Subcutaneous abdominal adipose tissue (tissue), 5 donors: ENCODE measurements around the gene INPP5K.
A peak's percentile ranks its signal among the peaks of the same experiment; 100 is the strongest.

Experiments
- H3K27ac ChIP-seq: one replicate; pipeline ENCODE4 v1.7.0; 2013; ENCODE audit warnings: low read depth, mild to moderate bottlenecking, inconsistent platforms, low read length, moderate library complexity
- H3K27me3 ChIP-seq, 5 donors: one replicate each; pipeline ENCODE4 v1.7.0; 2013; ENCODE audit warnings: low read length in 5 of 5, inconsistent platforms in 1 of 5; ENCODE audit not compliant: control insufficient read depth in 5 of 5, insufficient read depth in 4 of 5
- H3K36me3 ChIP-seq, 5 donors: one replicate each; pipeline ENCODE4 v1.7.0; 2013; ENCODE audit warnings: low read length in 5 of 5; ENCODE audit not compliant: control insufficient read depth in 5 of 5, insufficient read depth in 5 of 5
- H3K4me1 ChIP-seq, 5 donors: one replicate each; pipeline ENCODE4 v1.7.0; 2013; ENCODE audit warnings: low read length in 5 of 5, mild to moderate bottlenecking in 3 of 5, moderate library complexity in 1 of 5; ENCODE audit not compliant: control insufficient read depth in 5 of 5, insufficient read depth in 5 of 5
- H3K4me3 ChIP-seq, 5 donors: one replicate each; pipeline ENCODE4 v1.7.0; 2013; ENCODE audit warnings: low read length in 5 of 5, low read depth in 1 of 5
- H3K9ac ChIP-seq, 5 donors: one replicate each; pipeline ENCODE4 v1.7.0; 2013; ENCODE audit warnings: low read length in 5 of 5, mild to moderate bottlenecking in 4 of 5, moderate library complexity in 3 of 5
- H3K9me3 ChIP-seq, 5 donors: one replicate each; pipeline ENCODE4 v1.7.0; 2013; ENCODE audit warnings: low read length in 5 of 5; ENCODE audit not compliant: control insufficient read depth in 5 of 5
- donor health status: healthy.
- donor health status: healthy.
- donor health status: healthy.
- donor health status: healthy.
- donor health status: healthy.

Gene INPP5K

DNA sequence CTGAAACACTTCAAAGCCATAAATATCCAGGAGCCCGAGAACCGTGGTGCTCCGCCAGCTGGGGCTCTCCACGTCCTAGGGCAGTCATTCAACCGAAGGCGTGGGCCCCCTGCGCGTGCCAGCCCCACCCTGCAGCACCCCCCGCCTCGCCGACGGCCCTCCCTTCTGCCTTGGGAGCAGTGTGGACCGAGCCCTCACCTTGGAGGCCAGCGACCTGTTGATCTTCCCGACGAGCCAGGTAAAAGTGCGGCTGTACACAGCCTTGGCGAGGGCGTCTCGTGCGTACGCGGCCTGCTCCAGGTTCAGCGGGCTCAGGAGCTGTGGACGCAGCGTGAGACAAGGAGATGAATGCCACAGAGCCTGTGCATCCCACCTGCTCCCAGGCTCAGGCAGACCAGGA is 38.0 kb downstream of the INPP5K start:
- Histone ChIP-seq H3K27me3 (no peaks in the 10 kb centered on the region), H3K9ac (peak overlapping the region in 2 of 5 donors; percentile 2 to 5), H3K4me1 (peaks cover 4 to 83% (median 47%) of the 10 kb centered on the region in 5 donors), H3K36me3 (peaks cover 0 to 82% (median 73%) of the 10 kb centered on the region in 5 donors), H3K4me3 (no peak overlapping the region), H3K27ac (peak overlapping the region; percentile 86), H3K9me3 (no peaks in the 10 kb centered on the region)

DNA sequence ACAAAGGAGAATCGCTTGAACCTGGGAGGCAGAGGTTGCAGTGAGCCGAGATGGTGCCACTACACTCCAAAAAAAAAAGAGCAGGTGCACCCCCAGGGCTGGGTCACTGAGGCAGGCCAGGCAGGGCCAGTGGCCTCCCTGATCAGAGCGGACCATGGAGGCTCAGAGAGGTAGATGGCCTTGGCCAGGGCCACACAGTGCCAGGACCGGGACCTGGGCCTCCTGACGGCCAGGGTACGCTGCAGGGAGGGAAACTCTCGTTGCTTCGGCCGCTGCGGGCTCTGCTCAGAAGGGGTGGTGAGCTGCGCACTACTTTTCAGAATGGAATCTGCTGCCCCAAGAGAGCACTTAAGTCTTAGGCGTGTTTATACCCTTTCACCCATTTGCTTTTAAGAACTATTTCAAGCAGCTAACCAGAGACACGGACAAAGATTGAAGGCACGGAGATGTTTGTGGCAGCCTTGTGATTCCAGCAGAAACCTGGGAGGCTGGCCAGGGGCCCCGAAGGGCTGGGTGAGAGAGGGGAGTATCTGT is 41.0 kb downstream of the INPP5K start:
- no peaks in the 10 kb centered on the region for H3K9me3 ChIP-seq
- peak overlapping the region in 1 of 5 donors; percentile 64 for H3K9ac ChIP-seq
- peak overlapping the region in 1 of 5 donors; percentile 26 for H3K4me3 ChIP-seq
- no peaks in the 10 kb centered on the region for H3K27me3 ChIP-seq
- peaks cover 4 to 82% (median 40%) of the 10 kb centered on the region in 5 donors for H3K4me1 ChIP-seq
- H3K27ac ChIP-seq: peak overlapping the region; percentile 86
- peaks cover 0 to 82% (median 73%) of the 10 kb centered on the region in 5 donors for H3K36me3 ChIP-seq

DNA sequence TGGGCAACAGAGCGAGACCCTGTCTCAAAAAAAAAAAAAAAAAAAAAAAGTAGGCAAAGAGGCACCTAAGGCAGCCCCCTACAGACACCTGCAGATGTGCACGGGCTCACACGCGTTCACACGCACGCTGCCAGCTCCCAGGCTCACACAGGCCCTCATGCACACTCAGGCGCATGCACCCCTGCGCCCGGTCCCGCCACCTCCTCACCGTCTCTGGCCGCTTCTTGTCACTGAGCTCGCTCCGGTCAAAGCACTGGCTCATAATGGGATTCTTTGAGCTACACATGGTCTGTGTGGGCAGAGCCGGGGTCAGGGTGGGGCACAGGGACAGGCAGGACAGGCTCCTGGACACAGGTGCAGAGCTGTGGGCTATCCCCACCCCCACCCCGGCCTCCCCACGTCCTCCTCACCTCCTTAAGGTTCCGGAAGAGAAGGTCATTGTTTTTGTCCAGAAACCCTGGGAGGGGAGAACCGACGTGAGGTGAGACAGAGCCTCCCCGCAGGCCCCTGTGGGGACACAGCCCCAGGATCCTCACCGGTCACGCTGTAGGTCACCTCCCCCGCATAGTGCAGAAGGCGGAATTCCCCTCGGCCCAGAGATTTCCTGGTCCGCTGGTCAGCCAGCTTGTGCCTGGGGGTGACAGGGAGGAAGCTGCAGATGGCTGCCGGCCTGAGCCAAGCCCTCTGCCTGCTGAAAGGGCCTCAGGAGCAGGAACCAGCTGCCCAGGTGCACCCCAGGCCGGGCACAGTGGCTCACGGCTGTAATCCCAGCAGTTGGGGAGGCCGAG is 41.8 kb downstream of the INPP5K start:
- peaks cover 0 to 86% (median 76%) of the 10 kb centered on the region in 5 donors for H3K36me3 ChIP-seq
- peak overlapping the region in 1 of 5 donors; percentile 33 for H3K4me3 ChIP-seq
- H3K27me3 ChIP-seq: no peaks in the 10 kb centered on the region
- peak overlapping the region; percentile 86 for H3K27ac ChIP-seq
- no peaks in the 10 kb centered on the region for H3K9me3 ChIP-seq
- no peak overlapping the region for H3K9ac ChIP-seq
- H3K4me1 ChIP-seq: peaks cover 4 to 81% (median 40%) of the 10 kb centered on the region in 5 donors

DNA sequence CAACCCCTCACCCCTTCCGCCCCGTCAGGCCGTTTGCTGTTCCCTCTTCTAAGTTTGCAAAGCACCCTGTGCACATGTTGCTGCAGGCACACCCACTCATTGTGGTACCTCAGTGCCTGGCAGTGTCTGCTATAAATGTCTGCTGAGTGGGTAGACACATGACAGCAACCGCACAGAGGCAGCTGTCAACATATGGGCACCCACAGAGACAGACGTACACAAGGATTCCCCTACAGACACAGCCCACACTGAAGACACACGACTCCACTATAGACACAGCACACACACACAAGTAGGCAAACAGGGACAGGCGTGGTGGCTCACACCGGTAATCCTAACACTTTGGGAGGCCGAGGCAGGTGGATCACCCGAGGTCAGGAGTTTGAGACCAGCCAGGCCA is 42.6 kb downstream of the INPP5K start:
- no peak overlapping the region for H3K27ac ChIP-seq
- peaks cover 0 to 87% (median 79%) of the 10 kb centered on the region in 5 donors for H3K36me3 ChIP-seq

DNA sequence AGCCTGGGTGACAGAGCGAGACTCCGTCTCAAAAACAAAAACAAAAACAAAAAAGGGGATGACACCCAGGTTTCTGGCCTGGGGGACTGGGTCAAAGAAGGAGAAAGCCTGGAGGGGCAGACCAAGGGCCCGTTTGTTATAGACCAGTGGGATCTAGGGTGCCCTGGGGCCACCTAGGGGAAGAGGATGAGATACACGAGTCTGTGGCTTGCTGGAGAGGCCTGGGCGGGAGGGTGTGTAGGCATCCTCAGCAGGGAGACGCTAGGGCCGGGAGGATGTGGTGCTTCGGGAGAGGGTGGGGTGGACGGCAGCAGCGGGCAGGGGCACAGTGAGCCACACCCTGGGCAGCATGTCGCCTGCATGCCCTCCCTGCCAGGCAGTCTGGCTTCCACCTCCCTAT is 43.2 kb downstream of the INPP5K start:
- H3K4me1 ChIP-seq: peaks cover 6 to 85% (median 53%) of the 10 kb centered on the region in 5 donors
- H3K9me3 ChIP-seq: no peaks in the 10 kb centered on the region
- H3K9ac ChIP-seq: no peak overlapping the region
- peaks cover 0 to 87% (median 79%) of the 10 kb centered on the region in 5 donors for H3K36me3 ChIP-seq
- no peaks in the 10 kb centered on the region for H3K27me3 ChIP-seq
- no peak overlapping the region for H3K4me3 ChIP-seq
- no peak overlapping the region for H3K27ac ChIP-seq

More for the DNA sequence above, 42.6 kb downstream of the INPP5K start:
- peaks cover 4 to 85% (median 46%) of the 10 kb centered on the region in 5 donors for H3K4me1 ChIP-seq
- H3K4me3 ChIP-seq: no peak overlapping the region
- H3K9me3 ChIP-seq: no peaks in the 10 kb centered on the region
- H3K9ac ChIP-seq: no peak overlapping the region
- no peaks in the 10 kb centered on the region for H3K27me3 ChIP-seq

DNA sequence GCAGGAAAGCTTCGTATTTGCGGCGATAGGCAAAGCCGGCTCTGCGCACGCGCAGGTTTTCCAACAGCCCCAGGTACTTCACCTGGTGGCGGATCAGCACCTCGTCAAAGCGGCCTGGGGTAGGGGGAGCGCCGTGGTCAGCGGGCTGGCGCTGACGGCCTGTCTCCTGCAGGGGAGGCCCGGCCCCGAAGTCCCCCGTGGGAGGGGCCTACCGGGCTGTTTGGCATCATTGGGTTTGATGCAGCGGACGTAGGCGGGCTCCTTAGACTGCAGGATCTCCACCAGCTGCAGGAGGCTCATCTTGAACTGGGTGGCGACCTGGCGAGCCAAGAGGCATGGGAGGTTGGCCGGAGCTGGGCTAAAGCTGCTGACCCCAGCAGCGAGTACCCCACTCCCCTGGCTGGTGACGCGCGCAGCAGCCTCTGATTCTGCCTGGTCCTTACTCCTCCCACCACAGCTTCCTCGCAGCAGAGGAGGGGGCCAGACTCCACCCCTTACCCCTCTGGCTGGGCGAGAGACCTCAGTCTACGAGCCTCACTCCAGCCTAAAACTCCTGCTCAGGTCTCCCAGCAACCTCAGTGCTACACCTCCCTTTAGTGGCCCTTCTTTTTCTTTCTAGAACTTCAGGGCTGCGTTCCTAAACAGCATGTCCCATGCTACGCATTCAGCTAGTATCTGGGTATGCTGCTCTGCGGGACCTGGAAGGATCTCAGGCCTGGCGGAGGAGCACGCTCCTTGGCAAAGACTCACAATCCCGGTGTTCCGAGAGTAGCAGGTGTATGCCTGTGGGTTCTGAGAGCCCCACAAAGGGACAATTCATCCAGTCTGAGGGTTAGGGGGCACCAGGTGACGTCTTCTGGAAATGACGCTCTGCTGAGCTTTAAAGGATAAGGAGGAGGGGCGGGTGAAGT is 44.2 kb downstream of the INPP5K start:
- Histone ChIP-seq H3K4me1 (peaks cover 8 to 80% (median 49%) of the 10 kb centered on the region in 5 donors), H3K27ac (no peak overlapping the region), H3K36me3 (peaks cover 0 to 85% (median 77%) of the 10 kb centered on the region in 5 donors), H3K9me3 (no peaks in the 10 kb centered on the region), H3K9ac (no peak overlapping the region), H3K4me3 (no peak overlapping the region), H3K27me3 (no peaks in the 10 kb centered on the region)

DNA sequence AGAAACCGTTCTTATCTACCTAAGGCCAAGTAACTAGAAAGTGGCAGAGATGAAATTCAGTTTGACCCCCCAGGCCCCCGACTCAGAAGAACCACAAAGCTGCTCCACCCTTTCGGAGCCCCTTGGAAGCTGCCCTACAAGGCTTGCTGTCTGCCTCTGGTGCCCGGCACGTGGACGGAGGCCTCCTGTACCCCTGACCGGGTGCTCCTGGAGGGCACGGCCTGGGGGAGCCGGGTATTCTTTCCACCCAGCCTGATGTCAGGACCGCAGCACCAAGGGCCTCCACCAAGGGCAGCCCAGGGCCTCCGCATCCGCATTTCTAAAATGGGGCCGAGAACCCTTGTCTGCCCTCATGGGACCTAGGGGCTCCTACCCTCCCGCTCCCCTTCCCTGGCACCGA is 44.9 kb downstream of the INPP5K start:
- Histone ChIP-seq H3K27me3 (no peaks in the 10 kb centered on the region), H3K9ac (no peak overlapping the region), H3K36me3 (peaks cover 0 to 85% (median 80%) of the 10 kb centered on the region in 5 donors), H3K9me3 (no peaks in the 10 kb centered on the region), H3K4me1 (peaks cover 8 to 74% (median 44%) of the 10 kb centered on the region in 5 donors), H3K4me3 (no peak overlapping the region), H3K27ac (no peak overlapping the region)

DNA sequence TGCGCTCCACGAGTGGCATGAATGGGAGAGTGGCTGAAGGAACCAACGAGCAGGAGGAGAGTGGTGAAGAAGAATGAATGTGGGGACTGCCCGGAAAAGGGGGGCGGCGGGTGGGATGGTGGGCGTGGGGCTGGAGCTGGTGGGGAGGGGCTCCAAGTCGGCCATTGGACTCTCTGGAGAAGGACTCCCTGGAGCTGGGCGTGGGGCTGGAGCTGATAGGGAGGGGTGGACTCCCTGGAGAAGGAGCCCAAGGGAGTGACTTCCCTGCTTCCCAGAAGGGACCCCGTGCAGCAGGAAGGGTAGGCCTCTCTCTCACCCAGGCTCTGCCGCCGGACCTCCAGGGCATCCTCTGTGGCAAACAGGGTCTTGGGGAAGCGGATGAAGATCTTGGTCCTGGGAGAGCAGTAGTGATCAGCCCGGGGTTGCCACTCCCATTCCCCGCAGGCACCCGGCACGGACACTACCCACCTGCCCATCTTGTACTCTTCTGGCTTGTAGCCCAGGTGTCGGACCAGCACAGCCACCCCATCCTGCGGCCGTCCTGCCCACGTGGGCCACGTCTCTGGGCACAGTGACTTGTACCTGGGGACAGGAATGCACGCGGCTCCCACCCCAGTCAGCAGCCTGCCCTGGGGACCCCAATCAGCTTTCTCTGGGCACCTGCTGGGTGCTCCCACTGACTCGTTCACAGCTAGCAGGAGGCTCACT is 45.5 kb downstream of the INPP5K start:
- Histone ChIP-seq H3K4me3 (no peak overlapping the region), H3K9me3 (no peaks in the 10 kb centered on the region), H3K4me1 (peaks cover 8 to 68% (median 38%) of the 10 kb centered on the region in 5 donors), H3K9ac (no peak overlapping the region), H3K27ac (no peak overlapping the region), H3K36me3 (peaks cover 0 to 87% (median 78%) of the 10 kb centered on the region in 5 donors), H3K27me3 (no peaks in the 10 kb centered on the region)

DNA sequence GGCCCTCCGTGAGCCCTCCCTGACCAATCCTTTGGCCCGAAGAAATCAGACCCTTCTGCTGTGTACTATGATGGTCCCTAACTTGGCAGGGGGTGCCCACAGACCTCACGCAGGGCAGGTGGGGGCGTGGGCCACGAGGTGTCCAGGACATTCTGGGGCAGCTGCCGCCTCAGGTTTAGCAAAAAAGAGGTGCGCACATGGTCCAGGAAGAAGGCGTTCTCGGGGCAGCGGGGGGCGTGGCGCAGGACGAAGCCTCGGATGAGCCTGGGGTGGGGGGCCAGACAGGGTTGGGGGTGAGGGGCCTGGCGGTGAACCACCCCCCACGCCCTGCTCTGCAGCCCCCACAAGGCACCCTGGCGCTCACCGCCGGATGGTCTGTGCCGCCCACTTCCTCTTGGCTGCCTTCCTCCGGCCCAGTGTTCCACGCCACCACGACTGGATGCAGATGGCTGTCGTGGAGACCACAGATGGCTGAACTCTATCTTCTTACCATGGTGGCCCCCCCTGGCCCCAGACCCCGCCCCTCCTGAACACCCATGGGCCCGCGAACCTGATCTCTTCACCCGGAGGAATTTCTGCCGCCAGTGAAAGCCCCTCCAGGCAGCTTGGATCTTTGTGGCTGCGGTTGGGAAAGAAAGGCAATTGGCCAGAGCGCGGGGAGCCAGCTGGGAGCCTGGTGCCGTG is 46.2 kb downstream of the INPP5K start:
- Histone ChIP-seq H3K4me3 (no peak overlapping the region), H3K27me3 (no peaks in the 10 kb centered on the region), H3K36me3 (peaks cover 0 to 89% (median 82%) of the 10 kb centered on the region in 5 donors)

More for the DNA sequence above, 46.2 kb downstream of the INPP5K start:
- Histone ChIP-seq H3K9me3 (no peaks in the 10 kb centered on the region), H3K9ac (no peak overlapping the region), H3K4me1 (peaks cover 4 to 61% (median 31%) of the 10 kb centered on the region in 5 donors), H3K27ac (no peak overlapping the region)
